T47D (cell line): Measurements from ENCODE around the gene ALG9.

Source experiments
- DNase-seq, 2 experiments: peaks; one replicate each; pipeline versions ENCODE4 v3.0.0 to v3.0.0-alpha.2; 2011 to 2012; ENCODE audit warnings: low read depth in 1 of 2, low spot score in 1 of 2
- JUND ChIP-seq: IDR thresholded peaks from 2 replicates; pipeline ENCODE4 v1.6.1; 2012; ENCODE audit warnings: low read depth
- in situ Hi-C: cut with HindIII; loops from 2 replicates; pipeline ENCODE4 v1.10.0; 2016; ENCODE audit warnings: low sequenced_read_pairs, low pct_unique_long_range_greater_than_20kb

Gene ALG9

DNA sequence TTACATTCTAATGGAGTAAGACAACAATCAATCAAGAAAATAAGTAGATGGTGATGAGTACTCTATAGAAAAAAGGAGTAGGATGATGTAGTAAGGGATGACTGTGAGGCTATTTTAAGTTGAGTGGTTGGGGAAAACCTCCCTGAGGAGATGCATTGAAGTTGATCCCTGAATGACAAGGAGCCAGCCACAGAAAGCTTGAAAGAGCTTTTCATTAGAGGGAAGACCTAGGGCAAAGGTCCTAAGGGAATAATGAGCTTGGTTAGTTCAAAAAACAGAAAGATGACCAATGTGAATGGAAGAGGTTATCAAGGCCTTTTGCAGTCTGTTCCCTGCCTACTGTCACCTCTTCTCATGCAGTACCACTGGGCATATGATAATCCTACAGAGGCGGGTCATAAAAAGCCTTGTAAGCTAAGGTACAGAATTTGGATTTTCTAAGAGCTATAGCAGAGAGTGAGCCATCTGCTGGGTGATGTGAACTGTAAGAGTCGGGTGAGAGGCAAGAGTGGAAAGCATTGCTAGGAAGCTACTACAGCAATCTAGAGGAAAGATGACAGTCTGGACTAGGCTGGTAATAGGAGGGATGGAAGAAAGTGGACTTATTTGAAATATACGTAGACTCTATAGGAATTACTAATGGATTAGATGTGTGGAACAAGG lies 108.3 kb downstream of the ALG9 start:
- peak in 1 of 2 experiments; percentile 29 for DNase-seq
- in situ Hi-C loops: no loop called here

DNA sequence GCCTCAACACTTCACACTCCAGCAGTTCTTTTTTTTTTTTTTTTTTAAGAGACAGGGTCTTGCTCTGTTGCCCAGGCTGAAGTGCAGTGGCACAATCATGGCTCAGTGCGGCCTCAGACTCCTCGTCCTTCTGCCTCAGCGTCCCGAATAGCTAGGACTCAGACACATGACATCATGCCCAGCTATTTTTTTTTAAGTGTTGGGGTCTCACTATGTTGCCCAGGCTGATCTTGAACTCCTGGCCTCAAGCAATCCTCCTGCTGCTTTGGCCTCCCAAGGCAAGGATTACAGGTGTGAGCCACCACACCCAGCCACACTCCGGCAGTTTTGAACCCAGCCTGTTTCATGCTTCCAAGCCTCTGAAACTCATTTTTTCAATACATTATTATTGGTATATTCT lies 108.9 kb downstream of the ALG9 start:
- no peak for TF ChIP-seq JUND
- DNase-seq: no peak
- in situ Hi-C loops: no loop called here

More for the DNA sequence above, 108.3 kb downstream of the ALG9 start:
- TF ChIP-seq JUND: no peak

DNA sequence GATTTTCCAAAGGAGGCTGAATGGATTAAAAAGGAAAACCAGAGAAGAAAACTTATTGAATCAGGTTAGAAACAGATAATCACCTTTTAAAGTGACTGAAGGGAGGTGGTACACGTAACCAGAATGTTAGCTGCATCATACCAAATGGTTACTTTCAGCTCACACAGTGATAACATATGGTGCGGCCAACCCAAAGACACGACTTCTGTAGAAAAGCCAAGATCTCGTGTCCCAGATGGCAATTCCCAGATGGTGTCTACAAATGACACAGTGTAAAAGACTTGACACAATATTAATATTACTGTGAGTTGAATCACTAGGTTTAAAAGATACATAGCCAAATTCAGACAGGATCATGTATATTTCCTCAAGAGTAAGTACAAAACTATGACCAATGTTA lies 110.3 kb downstream of the ALG9 start:
- no peak for DNase-seq
- no peak for TF ChIP-seq JUND
- in situ Hi-C loops: no loop called here

DNA sequence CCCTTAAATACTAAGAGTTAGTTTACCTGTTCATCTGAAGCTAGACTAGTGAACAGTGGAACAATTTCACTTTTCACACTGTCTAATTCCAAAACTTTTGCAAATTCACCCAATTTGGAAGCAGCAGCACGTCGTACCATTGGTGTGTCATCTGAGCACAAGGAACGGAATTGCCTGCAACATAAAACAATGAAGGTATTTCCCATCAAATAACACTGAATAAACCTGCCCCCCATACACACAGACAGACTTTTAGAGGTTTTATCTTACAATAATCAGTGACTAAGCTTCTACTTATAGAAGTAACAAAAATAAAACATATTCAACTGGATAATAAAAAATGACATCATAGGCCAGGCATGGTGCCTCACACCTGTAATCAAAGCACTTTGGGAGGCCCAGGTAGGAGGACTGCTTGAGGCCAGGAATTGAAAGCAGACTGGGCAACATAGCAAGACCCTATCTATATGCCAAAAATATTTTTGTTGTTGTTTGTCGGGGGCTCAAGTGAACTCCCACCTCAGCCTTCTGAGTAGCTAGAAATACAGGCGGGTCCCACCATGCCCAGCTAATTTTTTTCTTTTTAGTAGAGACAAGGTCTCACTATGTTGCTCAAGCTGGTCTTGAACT lies 111.5 kb downstream of the ALG9 start:
- TF ChIP-seq JUND: no peak
- in situ Hi-C loops: no loop called here
- no peak for DNase-seq

DNA sequence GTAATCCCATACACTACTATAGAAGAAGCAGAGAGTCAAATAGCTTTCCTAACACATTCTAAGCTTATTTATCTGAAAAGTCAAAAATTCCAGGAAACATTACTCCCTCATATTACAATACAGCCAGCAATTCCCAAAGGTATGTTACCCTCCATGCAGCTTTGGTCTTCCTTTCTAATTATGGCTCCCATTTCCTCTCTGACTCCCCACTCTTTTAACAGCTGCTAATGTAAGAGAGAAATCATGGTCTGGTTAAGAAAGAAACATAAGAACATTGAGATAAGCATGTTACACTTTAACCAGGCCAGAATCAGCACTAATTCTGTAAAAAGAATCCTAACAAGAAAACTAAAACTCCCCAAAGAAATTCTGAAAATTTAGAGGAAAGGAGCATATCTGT lies 112.0 kb downstream of the ALG9 start:
- no peak for TF ChIP-seq JUND
- DNase-seq: no peak
- in situ Hi-C loops: no loop called here

DNA sequence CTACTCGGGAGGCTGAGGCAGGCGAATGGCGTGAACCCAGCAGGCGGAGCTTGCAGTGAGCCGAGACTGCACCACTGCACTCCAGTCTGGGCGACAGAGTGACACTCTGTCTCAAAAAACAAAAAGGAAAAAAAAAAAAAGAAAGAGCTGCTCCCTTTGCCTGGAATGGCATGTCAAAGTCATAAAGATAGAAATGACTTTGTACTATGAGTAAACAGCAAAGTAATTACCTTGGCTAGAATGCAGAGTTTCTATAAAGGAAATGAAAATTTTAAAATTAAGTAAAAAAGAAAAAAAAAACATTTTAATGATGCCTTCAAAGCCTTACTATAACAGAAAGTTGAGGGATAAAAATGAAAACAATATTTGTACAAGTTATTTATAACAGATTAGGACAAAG lies 115.3 kb downstream of the ALG9 start:
- in situ Hi-C loops: no loop called here

DNA sequence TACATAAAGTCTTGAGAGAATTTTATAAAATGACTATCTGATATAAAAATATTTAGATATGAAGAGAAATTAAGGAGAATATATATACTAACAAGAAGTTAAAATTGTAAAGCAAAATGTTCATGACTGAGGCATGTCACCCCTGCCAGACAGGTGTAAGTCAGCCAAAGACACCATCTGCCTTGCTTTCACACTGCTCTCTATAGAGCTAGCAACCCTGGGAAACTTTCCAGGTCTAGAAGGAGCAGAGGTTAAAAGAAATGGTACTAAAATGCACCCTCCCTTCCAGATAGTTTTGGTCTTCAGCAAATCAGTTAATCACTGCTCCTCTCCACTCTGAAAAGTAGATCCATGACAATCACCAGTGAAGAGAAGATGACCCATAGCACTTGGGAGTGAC lies 121.7 kb downstream of the ALG9 start:
- no peak for DNase-seq
- in situ Hi-C loops: no loop called here
- no peak for TF ChIP-seq JUND

More for the DNA sequence above, 115.3 kb downstream of the ALG9 start:
- no peak for DNase-seq
- TF ChIP-seq JUND: no peak

DNA sequence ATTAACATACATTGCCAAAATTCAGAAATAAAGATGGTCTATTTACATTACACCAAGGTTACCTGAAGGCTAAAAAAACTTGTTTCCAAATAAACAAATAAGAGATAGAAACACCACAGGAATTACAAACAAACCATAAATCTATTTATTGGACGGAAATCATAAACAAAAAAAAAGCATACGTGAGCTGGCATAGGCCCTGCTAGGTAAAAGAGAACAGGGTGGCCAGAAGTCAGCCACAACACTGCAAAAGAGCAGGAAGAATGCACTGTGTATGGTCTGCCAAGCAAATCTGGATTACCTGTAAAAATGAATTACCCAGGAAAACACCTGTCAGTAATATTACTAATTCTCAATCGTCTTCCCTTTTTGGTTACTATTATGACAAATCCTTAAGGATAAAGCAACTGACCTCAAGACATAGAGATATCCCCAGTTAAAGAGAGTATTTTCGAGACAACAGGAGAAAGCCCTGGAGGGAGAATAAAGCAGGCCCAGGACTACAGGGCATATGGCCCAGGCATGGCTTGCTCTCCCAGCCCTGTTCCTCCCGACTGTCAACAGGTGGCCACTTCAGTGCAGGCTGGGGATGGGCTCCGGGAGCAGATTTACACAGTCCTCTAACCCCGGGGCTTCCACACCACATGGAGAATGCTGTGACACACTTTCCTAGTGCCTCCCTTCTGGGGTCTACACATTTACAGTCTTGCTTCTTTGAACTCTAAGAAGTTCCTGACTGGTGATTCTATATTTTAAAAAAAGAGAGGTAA lies 123.2 kb downstream of the ALG9 start:
- in situ Hi-C loops: no loop called here
- DNase-seq: peak; percentile 28 to 47
- TF ChIP-seq JUND: peak; percentile 33; the same call in 1 of the 2 replicates

DNA sequence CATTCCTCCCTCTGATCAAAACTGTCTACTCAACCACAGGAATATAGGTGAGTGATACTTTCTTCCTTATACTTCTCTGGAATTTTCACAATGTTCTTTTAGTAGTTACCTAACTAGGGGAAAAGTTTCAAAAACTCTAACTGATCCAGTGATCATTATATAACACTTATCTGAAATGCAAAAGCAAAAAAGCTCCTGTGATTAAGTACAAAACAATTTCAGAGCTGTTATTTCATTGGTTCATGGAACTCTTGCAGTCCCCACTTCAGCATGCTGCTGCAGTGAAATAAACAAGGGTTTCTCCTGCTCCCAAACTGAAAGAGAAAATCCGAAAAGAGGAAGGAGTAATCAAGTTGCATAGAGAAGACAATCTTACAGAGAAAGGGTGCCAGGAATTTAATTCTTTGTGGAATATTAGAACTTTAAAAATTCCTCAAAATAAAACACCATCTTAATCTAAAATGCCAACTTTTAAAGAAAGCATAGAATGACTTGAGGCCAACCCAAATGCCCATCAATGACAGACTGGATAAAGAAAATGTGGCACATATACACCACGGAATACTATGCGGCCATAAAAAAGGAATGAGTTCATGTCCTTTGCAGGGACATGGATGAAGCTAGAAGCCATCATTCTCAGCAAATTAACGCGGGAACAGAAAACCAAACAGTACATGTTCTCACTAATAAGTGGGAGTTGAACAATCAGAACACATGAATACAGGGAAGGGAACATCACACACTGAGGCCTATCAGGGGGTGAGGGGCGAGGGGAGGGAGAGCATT lies 125.5 kb downstream of the ALG9 start:
- in situ Hi-C loops: no loop called here
- TF ChIP-seq JUND: no peak
- no peak for DNase-seq

DNA sequence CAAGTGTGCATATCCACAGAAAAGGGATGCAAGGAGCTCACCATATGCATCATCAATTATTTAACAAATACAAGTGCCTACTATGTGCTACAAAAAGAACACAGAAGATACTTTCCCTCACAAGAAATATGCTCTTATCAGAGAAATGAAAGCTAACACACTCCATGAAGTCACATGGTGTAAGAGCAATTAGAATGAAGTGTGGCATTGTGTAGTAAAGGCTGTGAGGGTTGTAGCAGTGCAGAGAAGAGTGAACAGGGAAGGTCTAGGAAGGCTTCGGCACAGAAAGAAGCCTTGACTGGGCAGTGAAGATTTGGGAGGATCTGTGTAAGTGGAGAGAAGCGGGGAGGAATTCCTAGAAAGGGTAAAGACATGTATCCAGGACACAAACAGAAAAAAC lies 127.7 kb downstream of the ALG9 start:
- no peak for TF ChIP-seq JUND
- no peak for DNase-seq

DNA sequence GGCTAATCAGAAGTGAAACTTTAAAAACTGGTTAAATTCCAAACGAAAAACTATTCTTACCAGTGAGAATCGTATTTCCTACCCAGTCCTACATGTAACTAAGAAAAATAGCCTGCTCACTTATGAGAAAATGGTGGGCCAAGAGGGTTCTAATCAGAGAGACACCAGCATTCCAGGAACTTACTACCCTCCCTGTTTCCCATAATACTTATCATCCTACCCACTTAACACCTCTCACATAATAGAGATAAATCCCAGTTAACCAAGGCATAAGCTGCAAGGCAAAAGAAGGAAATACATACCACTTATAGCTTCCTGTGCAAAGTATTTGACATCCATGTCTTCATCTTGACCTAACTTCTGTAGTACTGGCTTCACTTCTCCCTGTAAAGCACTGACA lies 129.6 kb downstream of the ALG9 start:
- TF ChIP-seq JUND: no peak
- in situ Hi-C loops: no loop called here

More for the DNA sequence above, 127.7 kb downstream of the ALG9 start:
- in situ Hi-C loops: no loop called here

DNA sequence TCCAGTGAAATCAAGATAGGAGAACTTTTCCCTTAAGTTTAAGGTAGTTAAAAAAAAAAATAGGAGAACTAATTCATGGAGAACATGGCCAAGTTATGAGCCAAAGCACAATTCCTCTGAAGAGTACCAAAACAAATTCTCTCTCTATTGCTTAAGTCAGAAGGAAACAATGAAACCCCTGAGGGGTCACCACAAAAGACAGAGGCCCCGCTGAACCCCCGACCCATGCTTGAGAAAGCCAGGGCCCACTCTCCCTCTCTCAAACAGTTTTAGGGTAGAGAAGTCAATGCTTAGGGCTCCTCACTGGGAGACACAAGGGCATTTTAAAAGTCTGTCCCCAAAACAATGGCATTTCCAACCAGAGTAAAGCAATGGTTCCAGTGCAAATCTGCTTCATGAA lies 132.1 kb downstream of the ALG9 start:
- no peak for DNase-seq
- TF ChIP-seq JUND: no peak
- in situ Hi-C loops: no loop called here

More for the DNA sequence above, 129.6 kb downstream of the ALG9 start:
- DNase-seq: no peak
